Keratinocyte (primary cell): ENCODE measurements around the gene DOCK3. TPM values are rescaled to one million over a fixed set of nuclear protein-coding genes. Genes with fewer than 3 reads are reported as not detected.

Experiments
- DNase-seq: peaks from one replicate; pipeline ENCODE4 v3.0.0-alpha.2; 2011; ENCODE audit warnings: low read depth, missing footprints, low spot score
- FAIRE-seq: peaks from 2 replicates; lab custom pipeline; 2011; peaks lifted over from hg19 to GRCh38; lab: Jason Lieb, UNC
- H2AFZ ChIP-seq: 2 replicates; pipeline ENCODE4 v1.6.0; 2012; ENCODE audit warnings: low read length, control low read depth, inconsistent platforms; ENCODE audit not compliant: control insufficient read depth
- H3K27ac ChIP-seq: 2 replicates; pipeline ENCODE4 v1.5.1; 2011; ENCODE audit warnings: low read length; ENCODE audit not compliant: control insufficient read depth, insufficient read depth
- H3K27me3 ChIP-seq: 3 replicates; pipeline ENCODE4 v1.6.0; 2011; ENCODE audit warnings: low read length; ENCODE audit not compliant: control insufficient read depth, insufficient read depth; ENCODE audit errors: extremely low read depth
- H3K36me3 ChIP-seq, 2 experiments: 2 replicates in 1 of 2; 3 replicates in 1 of 2; pipeline ENCODE4 v1.5.1; 2011; ENCODE audit warnings: low read length in 2 of 2, mild to moderate bottlenecking in 1 of 2; ENCODE audit not compliant: control insufficient read depth in 2 of 2, insufficient read depth in 2 of 2; ENCODE audit errors: extremely low read depth in 1 of 2
- H3K4me1 ChIP-seq: 3 replicates; pipeline ENCODE4 v1.5.1; 2011; ENCODE audit warnings: low read length; ENCODE audit not compliant: control insufficient read depth, insufficient read depth; ENCODE audit errors: extremely low read depth
- H3K4me2 ChIP-seq: 3 replicates; pipeline ENCODE4 v1.6.0; 2011; ENCODE audit warnings: low read depth, low read length; ENCODE audit not compliant: control insufficient read depth, insufficient read depth; ENCODE audit errors: extremely low read depth
- H3K4me3 ChIP-seq, 3 experiments: fragments of 200-600 bp in 1 of 3; sonication (generic) in 1 of 3; 2 replicates in 2 of 3; 3 replicates in 1 of 3; pipeline ENCODE4 v1.5.1; 2011 to 2016; ENCODE audit warnings: low read length in 3 of 3, mild to moderate bottlenecking in 3 of 3, control low read depth in 2 of 3, inconsistent platforms in 1 of 3, low read depth in 1 of 3, mixed read lengths in 1 of 3, mixed run types in 1 of 3, moderate library complexity in 1 of 3; ENCODE audit not compliant: control insufficient read depth in 2 of 3, insufficient read depth in 2 of 3; ENCODE audit errors: extremely low read depth in 1 of 3
- H3K79me2 ChIP-seq: 2 replicates; pipeline ENCODE4 v1.6.0; 2012; ENCODE audit warnings: low read length; ENCODE audit not compliant: control insufficient read depth, insufficient read depth
- H3K9ac ChIP-seq: 3 replicates; pipeline ENCODE4 v1.6.0; 2011; ENCODE audit warnings: low read length; ENCODE audit not compliant: control insufficient read depth, insufficient read depth; ENCODE audit errors: extremely low read depth
- H3K9me1 ChIP-seq: 3 replicates; pipeline ENCODE4 v1.6.0; 2011; ENCODE audit warnings: low read length; ENCODE audit not compliant: control insufficient read depth, insufficient read depth; ENCODE audit errors: extremely low read depth
- H3K9me3 ChIP-seq: 2 replicates; pipeline ENCODE4 v1.5.1; 2012; ENCODE audit warnings: low read depth, low read length; ENCODE audit not compliant: control insufficient read depth
- H4K20me1 ChIP-seq: 3 replicates; pipeline ENCODE4 v1.6.0; 2011; ENCODE audit warnings: low read length; ENCODE audit not compliant: control insufficient read depth, insufficient read depth; ENCODE audit errors: extremely low read depth
- EZH2 ChIP-seq: IDR thresholded peaks from one replicate; pipeline ENCODE4 v1.6.1; 2012; ENCODE audit warnings: inconsistent platforms, mild to moderate bottlenecking, low read length, moderate library complexity
- dilution Hi-C: fragments of 300-500 bp; cut with MboI; formaldehyde crosslinking; loops from one replicate; pipeline ENCODE4 v1.7.0; 2020; ENCODE audit warnings: low sequenced_read_pairs; ENCODE audit not compliant: extremely low pct_ligation_motif_present
- polyA plus RNA-seq, 5 experiments: library from polyadenylated mRNA; depleted of rRNA in 3 of 5; stranded (reverse) in 3 of 5; stranded (forward) in 1 of 5; unstranded in 1 of 5; fragments of >200 nt; gene quantifications; 1 replicate in 1 of 5; 2 replicates in 3 of 5; 3 replicates in 1 of 5; pipeline versions ENCODE4 v1.2.1 to v1.2.3, GENCODE V29; 2011 to 2012; ENCODE audit warnings: missing spikeins in 2 of 5, low read depth in 1 of 5, low replicate concordance in 1 of 5
- TF ChIP-seq, protein P1 (sequence below), 3 experiments: IDR thresholded peaks in 1 of 3; conservative IDR thresholded peaks in 1 of 3; optimal IDR thresholded peaks in 1 of 3; 2 replicates in 2 of 3; 3 replicates in 1 of 3; pipeline versions ENCODE3 to v1.5.1; 2011; ENCODE audit warnings: low read length in 3 of 3, mild to moderate bottlenecking in 3 of 3, moderate library complexity in 2 of 3, control low read depth in 1 of 3, inconsistent platforms in 1 of 3; ENCODE audit not compliant: insufficient read depth in 2 of 3; ENCODE audit errors: extremely low read depth in 1 of 3

Gene DOCK3
- polyA plus RNA-seq, 1 donor (not counting 4 experiments of a cell fraction or from before 2014, with no cell fraction given), result 0.10 TPM

DNA sequence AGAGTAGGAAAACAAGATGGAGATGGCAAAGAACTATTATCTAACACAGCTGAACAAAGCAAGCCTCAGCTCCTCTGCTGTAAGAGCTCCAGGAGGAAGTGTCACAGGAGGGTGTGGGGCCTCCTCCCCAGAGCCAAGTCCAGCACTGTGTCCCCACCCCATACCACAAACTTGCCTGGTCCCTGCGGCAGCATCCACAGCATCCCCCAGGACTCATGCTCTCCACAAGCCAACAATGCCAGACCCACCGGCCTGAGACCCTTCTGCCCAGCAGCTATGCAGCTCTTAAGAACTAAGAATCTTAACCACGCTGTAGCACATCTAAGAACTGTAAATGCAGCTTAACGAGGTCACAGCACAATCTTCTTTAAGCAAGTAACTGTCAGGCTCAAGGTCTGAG, 725.4 kb downstream of the DOCK3 start:
- dilution Hi-C loops, result no loop called here
- peaks cover 9% of the 10 kb centered on the region for H4K20me1 ChIP-seq
- no peaks in the 10 kb centered on the region for H3K9me3 ChIP-seq
- no peak overlapping the region for H2AFZ ChIP-seq
- TF ChIP-seq, protein P1, sequence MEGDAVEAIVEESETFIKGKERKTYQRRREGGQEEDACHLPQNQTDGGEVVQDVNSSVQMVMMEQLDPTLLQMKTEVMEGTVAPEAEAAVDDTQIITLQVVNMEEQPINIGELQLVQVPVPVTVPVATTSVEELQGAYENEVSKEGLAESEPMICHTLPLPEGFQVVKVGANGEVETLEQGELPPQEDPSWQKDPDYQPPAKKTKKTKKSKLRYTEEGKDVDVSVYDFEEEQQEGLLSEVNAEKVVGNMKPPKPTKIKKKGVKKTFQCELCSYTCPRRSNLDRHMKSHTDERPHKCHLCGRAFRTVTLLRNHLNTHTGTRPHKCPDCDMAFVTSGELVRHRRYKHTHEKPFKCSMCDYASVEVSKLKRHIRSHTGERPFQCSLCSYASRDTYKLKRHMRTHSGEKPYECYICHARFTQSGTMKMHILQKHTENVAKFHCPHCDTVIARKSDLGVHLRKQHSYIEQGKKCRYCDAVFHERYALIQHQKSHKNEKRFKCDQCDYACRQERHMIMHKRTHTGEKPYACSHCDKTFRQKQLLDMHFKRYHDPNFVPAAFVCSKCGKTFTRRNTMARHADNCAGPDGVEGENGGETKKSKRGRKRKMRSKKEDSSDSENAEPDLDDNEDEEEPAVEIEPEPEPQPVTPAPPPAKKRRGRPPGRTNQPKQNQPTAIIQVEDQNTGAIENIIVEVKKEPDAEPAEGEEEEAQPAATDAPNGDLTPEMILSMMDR (optimal IDR thresholded peaks at IDR 0.05 in 1 of 3, IDR thresholded peaks at IDR 0.05 in 1 of 3, conservative IDR thresholded peaks at IDR 0.05 in 1 of 3; ENCODE audit: extremely low read depth in 1 of 3, insufficient read depth in 2 of 3, low read length in 3 of 3), result no peak
- TF ChIP-seq EZH2, result no peak
- no peaks in the 10 kb centered on the region for H3K9me1 ChIP-seq
- H3K27ac ChIP-seq, result no peak overlapping the region
- H3K4me1 ChIP-seq, result no peaks in the 10 kb centered on the region
- FAIRE-seq, result no peak
- DNase-seq, result no peak
- H3K36me3 ChIP-seq, result peaks cover 23 to 41% of the 10 kb centered on the region in 2 experiments
- H3K4me2 ChIP-seq, result no peak overlapping the region
- no peaks in the 10 kb centered on the region for H3K27me3 ChIP-seq
- H3K4me3 ChIP-seq, result no peak overlapping the region
- H3K9ac ChIP-seq, result no peak overlapping the region
- H3K79me2 ChIP-seq, result peaks cover 12% of the 10 kb centered on the region

DNA sequence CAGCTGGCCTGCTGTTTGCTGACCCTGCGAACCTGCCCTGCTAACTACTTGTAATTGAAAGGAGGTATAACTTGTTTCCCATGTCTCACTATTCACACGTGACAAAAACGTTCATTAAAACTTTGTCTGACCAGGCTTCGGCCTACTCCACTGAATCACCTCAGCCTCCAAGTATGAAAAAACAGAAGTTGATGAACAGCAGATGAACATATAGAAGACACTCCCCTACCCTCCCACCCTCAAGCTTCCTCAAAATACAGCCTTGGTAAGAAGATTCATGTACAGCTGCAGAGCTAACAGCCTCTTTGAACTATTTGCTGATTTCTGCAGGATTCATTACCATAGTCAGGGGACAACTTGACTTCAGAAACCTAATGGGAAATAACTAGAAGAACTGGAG, 727.0 kb downstream of the DOCK3 start:
- Histone ChIP-seq H3K4me2 (no peak overlapping the region), H3K9me1 (no peaks in the 10 kb centered on the region), H3K4me3 (no peak overlapping the region), H3K27ac (no peak overlapping the region), H3K9me3 (no peaks in the 10 kb centered on the region), H2AFZ (no peak overlapping the region), H3K27me3 (no peaks in the 10 kb centered on the region), H3K79me2 (no peaks in the 10 kb centered on the region), H3K9ac (no peak overlapping the region), H3K36me3 (peaks cover 12 to 28% of the 10 kb centered on the region in 2 experiments), H4K20me1 (no peaks in the 10 kb centered on the region), H3K4me1 (no peaks in the 10 kb centered on the region)
- DNase-seq (no peak), FAIRE-seq (no peak)
- TF ChIP-seq EZH2, result no peak
- TF ChIP-seq, protein P1 (optimal IDR thresholded peaks at IDR 0.05 in 1 of 3, IDR thresholded peaks at IDR 0.05 in 1 of 3, conservative IDR thresholded peaks at IDR 0.05 in 1 of 3; ENCODE audit: extremely low read depth in 1 of 3, insufficient read depth in 2 of 3, low read length in 3 of 3), result no peak
- dilution Hi-C loops, result no loop called here
